Osteoblast (primary cell): ENCODE data around the gene PTPRK. TPM values are rescaled to one million over a fixed set of nuclear protein-coding genes. Genes with fewer than 3 reads are reported as not detected.

Experiments
- DNase-seq: peaks from one replicate; pipeline ENCODE4 v3.0.0; 2011; ENCODE audit warnings: low spot score, mixed read lengths; ENCODE audit not compliant: insufficient read length; ENCODE audit errors: missing footprints
- H2AFZ ChIP-seq: 2 replicates; pipeline ENCODE4 v1.6.0; 2011; ENCODE audit warnings: mild to moderate bottlenecking, low read length
- H3K27ac ChIP-seq: 2 replicates; pipeline ENCODE4 v1.5.1; 2011; ENCODE audit warnings: mild to moderate bottlenecking, low read depth, low read length, moderate library complexity
- H3K27me3 ChIP-seq: 2 replicates; pipeline ENCODE4 v1.6.0; 2012; ENCODE audit warnings: mild to moderate bottlenecking, control low read depth, inconsistent platforms, low read length, moderate library complexity; ENCODE audit not compliant: insufficient read depth
- H3K36me3 ChIP-seq: 2 replicates; pipeline ENCODE4 v1.5.1; 2011; ENCODE audit warnings: mild to moderate bottlenecking, low read length, control low read depth, moderate library complexity; ENCODE audit not compliant: insufficient read depth
- H3K4me1 ChIP-seq: 2 replicates; pipeline ENCODE4 v1.5.1; 2011; ENCODE audit warnings: mild to moderate bottlenecking, low read length, control low read depth, moderate library complexity; ENCODE audit not compliant: insufficient read depth
- H3K4me2 ChIP-seq: 2 replicates; pipeline ENCODE4 v1.6.0; 2011; ENCODE audit warnings: mild to moderate bottlenecking, low read length; ENCODE audit not compliant: insufficient read depth
- H3K4me3 ChIP-seq: fragments of 200-600 bp; sonication (generic); 3 replicates; pipeline ENCODE4 v1.5.1; 2012; ENCODE audit warnings: mild to moderate bottlenecking, low read length, inconsistent platforms; ENCODE audit not compliant: insufficient read depth
- H3K79me2 ChIP-seq: 2 replicates; pipeline ENCODE4 v1.6.0; 2012; ENCODE audit warnings: mild to moderate bottlenecking, low read length, control low read depth, inconsistent platforms; ENCODE audit not compliant: insufficient read depth
- H3K9me3 ChIP-seq: 2 replicates; pipeline ENCODE4 v1.5.1; 2011; ENCODE audit warnings: low read depth, low read length, control low read depth
- H4K20me1 ChIP-seq: 2 replicates; pipeline ENCODE4 v1.6.0; 2012; ENCODE audit warnings: mild to moderate bottlenecking, low read length, control low read depth; ENCODE audit not compliant: insufficient read depth
- total RNA-seq: library from RNA; depleted of rRNA; stranded (reverse); fragments of >200 nt; gene quantifications from 2 replicates; pipeline ENCODE4 v1.2.3, GENCODE V29; 2012
- TF ChIP-seq, protein P1 (sequence below): IDR thresholded peaks from 2 replicates; pipeline ENCODE4 v1.5.1; 2011; ENCODE audit warnings: mild to moderate bottlenecking, low read depth, low read length, moderate library complexity; ENCODE audit errors: extremely low read depth

Gene PTPRK
- total RNA-seq, 1 donor: 165 TPM

DNA sequence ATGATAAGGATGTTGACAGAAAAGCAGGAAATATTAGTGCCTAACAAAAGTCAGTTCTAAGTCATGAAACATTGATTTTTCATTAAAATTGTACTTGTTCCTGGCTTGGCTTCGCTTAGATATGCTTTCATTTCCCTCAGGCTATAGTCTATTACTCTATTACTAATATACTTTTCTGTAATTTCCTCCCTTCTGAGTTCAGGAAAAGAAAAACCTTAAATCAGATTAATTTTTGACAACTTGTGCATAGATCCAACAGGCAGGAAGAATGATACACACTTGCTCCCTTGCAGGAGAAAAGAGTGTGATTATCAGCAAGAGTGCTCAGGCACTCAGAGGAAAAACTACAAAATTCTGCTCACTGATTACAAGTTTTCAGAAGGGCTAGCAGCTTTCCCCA lies 474.4 kb downstream of the PTPRK start:
- no peak for DNase-seq
- Histone ChIP-seq H4K20me1 (no peaks in the 10 kb centered on the region), H3K9me3 (no peaks in the 10 kb centered on the region), H3K4me3 (no peak overlapping the region), H3K4me1 (no peaks in the 10 kb centered on the region), H3K79me2 (no peaks in the 10 kb centered on the region), H2AFZ (no peak overlapping the region), H3K27ac (no peak overlapping the region), H3K27me3 (no peaks in the 10 kb centered on the region), H3K36me3 (no peaks in the 10 kb centered on the region), H3K4me2 (no peak overlapping the region)
- TF ChIP-seq, protein P1, sequence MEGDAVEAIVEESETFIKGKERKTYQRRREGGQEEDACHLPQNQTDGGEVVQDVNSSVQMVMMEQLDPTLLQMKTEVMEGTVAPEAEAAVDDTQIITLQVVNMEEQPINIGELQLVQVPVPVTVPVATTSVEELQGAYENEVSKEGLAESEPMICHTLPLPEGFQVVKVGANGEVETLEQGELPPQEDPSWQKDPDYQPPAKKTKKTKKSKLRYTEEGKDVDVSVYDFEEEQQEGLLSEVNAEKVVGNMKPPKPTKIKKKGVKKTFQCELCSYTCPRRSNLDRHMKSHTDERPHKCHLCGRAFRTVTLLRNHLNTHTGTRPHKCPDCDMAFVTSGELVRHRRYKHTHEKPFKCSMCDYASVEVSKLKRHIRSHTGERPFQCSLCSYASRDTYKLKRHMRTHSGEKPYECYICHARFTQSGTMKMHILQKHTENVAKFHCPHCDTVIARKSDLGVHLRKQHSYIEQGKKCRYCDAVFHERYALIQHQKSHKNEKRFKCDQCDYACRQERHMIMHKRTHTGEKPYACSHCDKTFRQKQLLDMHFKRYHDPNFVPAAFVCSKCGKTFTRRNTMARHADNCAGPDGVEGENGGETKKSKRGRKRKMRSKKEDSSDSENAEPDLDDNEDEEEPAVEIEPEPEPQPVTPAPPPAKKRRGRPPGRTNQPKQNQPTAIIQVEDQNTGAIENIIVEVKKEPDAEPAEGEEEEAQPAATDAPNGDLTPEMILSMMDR: no peak

DNA sequence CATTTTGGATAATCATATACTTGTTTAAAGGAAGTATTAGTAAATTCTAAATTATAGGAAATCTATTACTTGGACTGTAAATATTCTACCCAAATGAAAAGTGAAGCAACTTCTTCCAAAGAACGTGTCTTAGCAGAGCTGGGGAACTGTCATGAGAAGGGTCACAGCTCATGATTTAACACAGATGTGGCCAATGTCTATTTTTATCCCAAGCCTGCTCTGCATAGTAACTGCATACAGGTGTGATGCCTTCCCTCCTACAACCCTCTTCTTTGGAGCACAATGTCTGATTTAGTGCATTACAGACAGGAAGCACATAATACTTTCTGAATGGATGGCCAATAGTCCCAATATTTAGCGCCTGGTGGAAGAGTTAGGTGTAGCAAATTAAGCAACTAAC lies 480.9 kb downstream of the PTPRK start:
- no peaks in the 10 kb centered on the region for H3K9me3 ChIP-seq

DNA sequence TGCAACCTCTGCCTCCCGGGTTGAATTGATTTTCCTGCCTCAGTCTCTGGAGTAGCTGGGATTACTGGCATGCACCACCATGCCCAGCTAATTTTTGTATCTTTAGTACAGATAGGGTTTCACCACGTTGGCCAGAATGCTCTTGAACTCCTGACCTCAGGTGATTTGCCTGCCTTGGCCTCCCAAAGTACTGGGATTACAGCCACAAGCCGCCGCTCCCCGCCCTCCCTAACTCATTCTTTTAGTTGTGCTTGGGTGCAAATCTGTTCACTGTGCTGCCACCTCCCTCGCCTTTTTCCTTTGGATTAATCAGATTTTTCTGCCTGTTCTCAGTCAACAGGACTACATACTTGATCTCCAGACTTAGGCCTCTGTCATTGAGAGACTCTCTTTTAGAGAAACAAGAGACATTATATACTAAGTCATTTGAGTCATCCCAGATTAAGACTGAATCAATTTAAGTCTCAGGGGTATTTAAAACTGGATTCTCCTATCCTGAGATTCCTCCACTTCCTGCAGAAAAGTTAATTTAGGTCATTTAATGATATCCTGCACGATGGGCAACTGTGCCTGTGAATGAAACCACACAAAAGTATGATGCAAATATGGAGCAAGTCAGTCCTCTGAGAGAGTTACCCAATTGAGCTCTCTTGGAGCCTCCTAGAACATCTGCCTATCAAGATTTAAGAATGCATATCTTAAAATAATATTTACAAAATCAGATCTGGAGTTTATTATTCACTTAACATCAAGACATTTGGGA lies 483.4 kb downstream of the PTPRK start:
- TF ChIP-seq, protein P1: no peak
- no peaks in the 10 kb centered on the region for H3K9me3 ChIP-seq
- H2AFZ ChIP-seq: no peak overlapping the region
- no peaks in the 10 kb centered on the region for H4K20me1 ChIP-seq
- H3K27me3 ChIP-seq: no peaks in the 10 kb centered on the region
- no peak overlapping the region for H3K4me3 ChIP-seq
- H3K27ac ChIP-seq: no peak overlapping the region
- H3K36me3 ChIP-seq: no peaks in the 10 kb centered on the region
- peaks cover 2% of the 10 kb centered on the region for H3K4me1 ChIP-seq
- DNase-seq: no peak
- no peak overlapping the region for H3K4me2 ChIP-seq
- H3K79me2 ChIP-seq: no peaks in the 10 kb centered on the region

More for the DNA sequence above, 480.9 kb downstream of the PTPRK start:
- DNase-seq: no peak
- Histone ChIP-seq H3K4me3 (no peak overlapping the region), H3K27ac (no peak overlapping the region), H3K27me3 (no peaks in the 10 kb centered on the region), H2AFZ (no peak overlapping the region), H3K4me1 (no peaks in the 10 kb centered on the region), H3K36me3 (no peaks in the 10 kb centered on the region), H3K4me2 (no peak overlapping the region), H4K20me1 (no peaks in the 10 kb centered on the region), H3K79me2 (no peaks in the 10 kb centered on the region)
- TF ChIP-seq, protein P1: no peak

DNA sequence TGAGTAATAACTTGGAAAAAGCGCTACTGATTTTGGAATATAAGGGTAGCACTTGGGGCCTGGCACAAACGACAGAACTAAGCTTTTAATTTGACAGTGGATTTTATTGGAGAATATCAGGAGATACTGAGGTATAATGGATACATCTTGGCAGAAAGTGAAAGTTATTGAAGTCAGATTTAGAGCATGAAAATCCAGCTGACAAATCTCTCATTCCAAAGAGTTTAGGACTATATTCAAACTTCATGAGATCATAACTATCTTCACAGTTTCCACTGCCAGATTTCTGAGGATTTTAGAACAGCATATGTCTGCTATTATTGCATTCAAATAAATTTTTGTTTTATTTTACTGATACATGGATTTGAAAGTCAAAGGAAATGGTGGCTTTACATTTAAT lies 487.2 kb downstream of the PTPRK start:
- Histone ChIP-seq H3K27me3 (no peaks in the 10 kb centered on the region), H3K4me2 (no peak overlapping the region), H4K20me1 (no peaks in the 10 kb centered on the region), H3K79me2 (no peaks in the 10 kb centered on the region), H3K27ac (no peak overlapping the region), H3K4me3 (no peak overlapping the region), H3K36me3 (no peaks in the 10 kb centered on the region), H2AFZ (no peak overlapping the region), H3K4me1 (peaks cover 11% of the 10 kb centered on the region), H3K9me3 (no peaks in the 10 kb centered on the region)
- DNase-seq: no peak
- TF ChIP-seq, protein P1: no peak
